Chondrocyte (in vitro differentiated cells): ENCODE results near the gene UNC80. TPM values are rescaled to one million over a fixed set of nuclear protein-coding genes. Genes with fewer than 3 reads are reported as not detected.

Experiments used
- DNase-seq: peaks from one replicate; pipeline ENCODE4 v3.0.0; 2021; ENCODE audit warnings: mixed read lengths, low spot score
- H3K27ac Mint-ChIP-seq: one replicate; pipeline ENCODE4 v1.8.0; 2021; ENCODE audit warnings: mild to moderate bottlenecking, moderate library complexity, mixed read lengths; ENCODE audit not compliant: unreplicated experiment
- H3K27me3 Mint-ChIP-seq: 2 replicates; pipeline ENCODE4 v1.8.0; 2021; ENCODE audit warnings: low read depth, mixed read lengths
- H3K36me3 Mint-ChIP-seq: 2 replicates; pipeline ENCODE4 v1.8.0; 2021; ENCODE audit warnings: low read depth, mixed read lengths
- H3K4me1 Mint-ChIP-seq: 2 replicates; pipeline ENCODE4 v1.8.0; 2021; ENCODE audit warnings: low read depth, mild to moderate bottlenecking, mixed read lengths
- H3K4me3 Mint-ChIP-seq: one replicate; pipeline ENCODE4 v1.8.0; 2021; ENCODE audit warnings: mild to moderate bottlenecking, moderate library complexity, mixed read lengths; ENCODE audit not compliant: unreplicated experiment
- H3K9me3 Mint-ChIP-seq: 2 replicates; pipeline ENCODE4 v1.8.0; 2021; ENCODE audit warnings: low read depth, mixed read lengths
- total RNA-seq: library from RNA; stranded (reverse); gene quantifications from 3 replicates; pipeline ENCODE4 v1.2.1, GENCODE V29; 2021
- TF ChIP-seq, protein P1 (sequence below): fragments of 200-600 bp; sonication (generic); IDR thresholded peaks from 2 replicates; pipeline ENCODE4 v1.5.0; 2021; ENCODE audit warnings: antibody characterized with exemption, mild to moderate bottlenecking, moderate library complexity

Gene UNC80
- total RNA-seq, 1 donor from 2014 or later: 0.02 TPM

GRCh38 chr2:210020138-210020537 lies 248.5 kb downstream of the UNC80 start:
- Mint-ChIP-seq H3K36me3 (peaks cover 29% of the 10 kb centered on the region), H3K4me3 (no peak overlapping the region), H3K4me1 (no peaks in the 10 kb centered on the region), H3K27me3 (no peaks in the 10 kb centered on the region), H3K9me3 (no peaks in the 10 kb centered on the region), H3K27ac (no peak overlapping the region)
- DNase-seq: no peak
- TF ChIP-seq, protein P1, sequence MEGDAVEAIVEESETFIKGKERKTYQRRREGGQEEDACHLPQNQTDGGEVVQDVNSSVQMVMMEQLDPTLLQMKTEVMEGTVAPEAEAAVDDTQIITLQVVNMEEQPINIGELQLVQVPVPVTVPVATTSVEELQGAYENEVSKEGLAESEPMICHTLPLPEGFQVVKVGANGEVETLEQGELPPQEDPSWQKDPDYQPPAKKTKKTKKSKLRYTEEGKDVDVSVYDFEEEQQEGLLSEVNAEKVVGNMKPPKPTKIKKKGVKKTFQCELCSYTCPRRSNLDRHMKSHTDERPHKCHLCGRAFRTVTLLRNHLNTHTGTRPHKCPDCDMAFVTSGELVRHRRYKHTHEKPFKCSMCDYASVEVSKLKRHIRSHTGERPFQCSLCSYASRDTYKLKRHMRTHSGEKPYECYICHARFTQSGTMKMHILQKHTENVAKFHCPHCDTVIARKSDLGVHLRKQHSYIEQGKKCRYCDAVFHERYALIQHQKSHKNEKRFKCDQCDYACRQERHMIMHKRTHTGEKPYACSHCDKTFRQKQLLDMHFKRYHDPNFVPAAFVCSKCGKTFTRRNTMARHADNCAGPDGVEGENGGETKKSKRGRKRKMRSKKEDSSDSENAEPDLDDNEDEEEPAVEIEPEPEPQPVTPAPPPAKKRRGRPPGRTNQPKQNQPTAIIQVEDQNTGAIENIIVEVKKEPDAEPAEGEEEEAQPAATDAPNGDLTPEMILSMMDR: no peak

GRCh38 chr2:210022824-210023223 lies 251.2 kb downstream of the UNC80 start:
- no peak for DNase-seq
- TF ChIP-seq, protein P1: no peak
- H3K36me3 Mint-ChIP-seq: peaks cover 23% of the 10 kb centered on the region
- no peaks in the 10 kb centered on the region for H3K4me1 Mint-ChIP-seq
- H3K27ac Mint-ChIP-seq: no peak overlapping the region
- H3K27me3 Mint-ChIP-seq: no peaks in the 10 kb centered on the region
- no peaks in the 10 kb centered on the region for H3K9me3 Mint-ChIP-seq
- no peak overlapping the region for H3K4me3 Mint-ChIP-seq

GRCh38 chr2:210027608-210028007 lies 256.0 kb downstream of the UNC80 start:
- H3K4me1 Mint-ChIP-seq: no peaks in the 10 kb centered on the region
- TF ChIP-seq, protein P1: no peak
- H3K9me3 Mint-ChIP-seq: no peaks in the 10 kb centered on the region
- H3K27me3 Mint-ChIP-seq: no peaks in the 10 kb centered on the region
- H3K27ac Mint-ChIP-seq: no peak overlapping the region
- no peak for DNase-seq
- peaks cover 12% of the 10 kb centered on the region for H3K36me3 Mint-ChIP-seq
- no peak overlapping the region for H3K4me3 Mint-ChIP-seq

DNA sequence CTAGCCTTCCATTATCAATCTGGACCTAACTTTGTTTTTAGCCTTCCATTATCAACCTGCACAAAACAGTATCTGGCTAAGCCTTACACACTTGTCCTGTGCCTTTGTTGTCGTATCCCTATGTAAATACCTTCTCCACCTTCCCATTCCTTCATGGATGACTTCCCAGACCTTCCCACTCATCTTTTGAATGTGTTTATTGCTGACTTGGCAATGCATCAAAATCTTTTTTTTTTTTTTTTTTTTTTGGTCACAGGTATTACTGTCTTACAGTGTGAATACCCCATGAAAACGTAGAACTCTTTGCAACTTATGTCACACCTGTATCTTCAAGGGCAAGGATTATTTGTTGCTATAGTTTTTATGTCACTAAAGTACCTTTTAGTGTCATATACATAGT lies 256.5 kb downstream of the UNC80 start:
- Mint-ChIP-seq H3K4me3 (no peak overlapping the region), H3K27me3 (no peaks in the 10 kb centered on the region), H3K36me3 (peaks cover 8% of the 10 kb centered on the region), H3K9me3 (no peaks in the 10 kb centered on the region), H3K27ac (no peak overlapping the region), H3K4me1 (no peaks in the 10 kb centered on the region)
- TF ChIP-seq, protein P1: no peak
- DNase-seq: no peak

- no peak overlapping the region for H3K27ac Mint-ChIP-seq
- H3K36me3 Mint-ChIP-seq: no peaks in the 10 kb centered on the region
- H3K27me3 Mint-ChIP-seq: no peaks in the 10 kb centered on the region
- TF ChIP-seq, protein P1: no peak
- no peaks in the 10 kb centered on the region for H3K9me3 Mint-ChIP-seq
- H3K4me3 Mint-ChIP-seq: no peak overlapping the region
- DNase-seq: no peak
- H3K4me1 Mint-ChIP-seq: no peaks in the 10 kb centered on the region
Measured at GRCh38 chr2:210034087-210034683, 262.6 kb downstream of the UNC80 start.
